ENCODE data around the gene KLF3.

Gene KLF3

DNA sequence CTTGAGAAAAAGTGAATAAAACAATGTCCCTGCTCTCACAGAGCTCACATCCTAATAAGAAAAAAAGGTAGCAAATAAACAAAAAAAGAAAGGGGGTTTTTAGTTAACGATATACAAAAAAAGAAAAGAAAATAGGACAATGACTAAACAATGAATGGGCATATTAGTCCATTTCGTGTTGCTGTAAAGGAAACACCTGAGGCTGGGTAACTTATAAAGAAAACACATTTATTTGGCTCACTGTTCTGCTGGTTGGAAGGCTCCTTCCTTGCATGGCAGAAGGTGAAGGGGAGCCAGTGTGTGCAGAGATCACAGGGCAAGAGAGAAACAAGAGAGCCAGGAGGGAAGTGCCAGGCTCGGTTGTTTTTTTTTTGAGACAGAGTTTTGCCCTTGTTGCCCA is 4.7 kb upstream of the KLF3 start:
- no peak for DNase-seq

DNA sequence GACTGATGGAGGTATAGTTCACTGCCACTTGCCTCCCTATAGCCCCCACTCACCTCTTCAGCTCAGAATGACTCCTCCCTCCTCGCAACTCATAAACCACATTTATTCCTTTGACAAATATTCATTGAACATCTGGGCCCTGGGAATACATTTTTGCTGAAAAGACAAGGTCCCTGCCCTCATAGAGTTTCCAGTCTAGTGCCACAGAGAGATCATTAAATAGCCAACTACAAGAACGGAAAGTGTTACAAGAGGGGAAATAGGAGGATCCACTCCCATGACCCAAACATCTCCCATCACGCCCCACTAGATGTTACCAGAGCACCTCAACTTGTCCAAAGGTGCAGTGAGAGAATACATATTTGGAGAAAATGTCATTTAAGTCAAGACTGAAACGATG is 3.2 kb upstream of the KLF3 start:
- no peak for DNase-seq

DNA sequence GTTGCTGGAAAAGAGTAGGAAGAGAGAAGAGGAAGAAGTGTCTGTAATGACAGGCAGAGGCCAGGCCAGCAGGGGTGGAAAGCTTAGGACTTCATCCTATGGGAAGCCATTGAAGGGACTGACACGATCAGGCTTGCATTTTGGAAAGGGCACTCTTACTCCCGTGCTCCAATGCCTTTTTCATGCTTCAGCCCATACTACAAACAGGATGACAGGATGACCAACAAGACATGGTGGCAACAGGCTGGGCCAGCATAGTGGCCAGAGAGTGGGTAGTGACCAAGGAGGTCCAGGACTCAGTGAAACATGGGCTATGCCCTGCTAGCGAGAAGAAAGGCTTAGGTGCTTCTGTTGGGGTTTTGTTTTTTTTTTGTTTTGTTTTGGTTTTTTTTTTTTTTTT is 2.6 kb upstream of the KLF3 start:
- DNase-seq: no peak

DNA sequence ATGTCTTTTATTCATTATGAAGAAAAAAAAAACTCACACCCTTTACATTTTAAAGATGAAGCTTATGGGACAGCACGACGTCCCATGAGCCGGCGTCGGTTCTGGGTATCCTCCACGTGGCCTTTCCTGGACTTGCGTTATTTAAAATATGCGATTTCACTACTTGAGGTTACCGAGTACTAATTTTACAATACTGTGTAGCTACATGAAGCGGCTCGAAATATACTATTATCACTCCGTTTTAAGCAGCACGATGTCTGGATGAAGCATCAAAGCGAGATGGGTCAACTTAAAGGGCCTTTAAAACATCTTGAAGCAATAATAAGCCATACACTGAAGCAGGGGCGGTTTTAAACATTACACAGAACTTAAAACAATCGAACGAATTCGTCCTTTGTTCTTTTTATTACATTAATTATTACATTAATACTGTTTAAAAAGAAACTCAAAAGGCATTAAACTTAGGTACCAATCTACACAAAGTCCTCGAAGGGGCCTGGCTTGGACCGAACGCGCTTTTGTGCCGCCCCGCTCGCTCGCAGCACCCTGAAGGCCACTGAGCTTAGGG is 1.4 kb upstream of the KLF3 start:
- DNase-seq: no peak

DNA sequence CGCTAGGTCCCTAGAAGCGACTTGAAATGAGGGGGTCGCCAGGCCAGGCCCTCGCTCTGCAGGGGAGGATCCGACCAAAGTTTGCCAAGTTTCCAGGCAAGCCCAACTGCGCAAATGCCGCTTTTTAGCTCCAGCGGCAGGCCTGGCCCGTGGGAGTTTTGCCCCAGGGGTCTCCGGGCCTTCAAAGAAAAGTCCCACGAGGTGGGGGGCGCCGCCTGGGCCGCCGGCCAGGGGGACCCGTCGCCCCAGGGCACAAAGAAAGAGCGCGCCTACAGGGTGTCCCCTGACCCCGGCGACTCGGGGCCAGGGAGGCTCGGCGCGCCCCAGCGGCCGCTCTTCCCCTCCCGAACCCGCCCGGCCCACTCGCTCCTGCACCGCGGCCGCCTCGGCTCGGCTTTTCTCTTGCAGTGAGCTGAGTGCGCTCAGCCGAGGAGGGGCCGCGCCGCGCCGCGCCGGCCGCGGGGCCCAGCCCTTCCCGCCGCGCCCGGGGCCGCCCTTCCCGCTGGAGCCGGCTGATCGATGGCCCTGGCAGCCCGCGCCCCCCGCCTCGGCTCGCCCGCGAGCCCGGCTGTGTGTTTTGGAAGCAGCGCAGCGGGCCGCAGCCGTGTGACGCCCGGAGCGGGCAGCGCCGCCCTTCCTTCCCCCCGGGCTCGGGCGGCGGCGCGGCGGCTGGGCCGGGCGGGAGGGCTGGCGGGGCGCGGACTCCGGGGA is 754 bp upstream of the KLF3 start:
- no peak for DNase-seq

DNA sequence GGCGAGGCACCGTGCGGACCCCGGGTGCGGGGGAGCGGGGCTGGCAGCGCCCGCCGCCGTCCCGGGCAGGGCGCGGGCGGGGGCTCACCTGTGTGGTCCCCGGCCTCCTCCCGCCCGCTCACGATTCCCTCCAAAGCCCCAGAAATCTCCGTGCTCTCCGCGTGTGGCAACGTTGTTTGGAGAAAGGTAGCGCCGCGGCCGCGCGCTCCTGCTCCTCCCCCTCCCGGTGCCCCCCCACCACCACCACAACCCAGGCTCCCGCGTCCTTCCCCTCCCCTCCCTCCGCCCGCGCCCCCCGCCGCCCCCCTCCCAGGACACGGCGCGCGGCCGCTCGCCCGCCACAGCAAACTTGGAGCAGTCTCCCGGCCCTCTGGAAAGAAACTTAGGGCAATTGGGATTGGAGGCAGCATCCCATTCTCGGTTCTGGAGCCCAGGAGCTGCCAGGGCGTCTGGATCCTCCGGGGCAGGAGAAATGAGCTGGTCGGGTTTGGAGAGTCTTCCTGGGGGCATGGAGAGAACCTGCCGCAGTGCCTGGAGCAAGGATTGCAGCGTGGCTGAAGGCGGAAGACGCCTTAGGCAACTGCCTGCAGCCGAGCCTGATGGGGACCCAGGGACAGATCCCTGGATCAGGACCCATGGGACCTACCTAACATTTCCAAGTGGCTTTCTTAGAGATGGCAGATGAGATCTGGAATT is 855 bp downstream of the KLF3 start:
- DNase-seq: no peak

DNA sequence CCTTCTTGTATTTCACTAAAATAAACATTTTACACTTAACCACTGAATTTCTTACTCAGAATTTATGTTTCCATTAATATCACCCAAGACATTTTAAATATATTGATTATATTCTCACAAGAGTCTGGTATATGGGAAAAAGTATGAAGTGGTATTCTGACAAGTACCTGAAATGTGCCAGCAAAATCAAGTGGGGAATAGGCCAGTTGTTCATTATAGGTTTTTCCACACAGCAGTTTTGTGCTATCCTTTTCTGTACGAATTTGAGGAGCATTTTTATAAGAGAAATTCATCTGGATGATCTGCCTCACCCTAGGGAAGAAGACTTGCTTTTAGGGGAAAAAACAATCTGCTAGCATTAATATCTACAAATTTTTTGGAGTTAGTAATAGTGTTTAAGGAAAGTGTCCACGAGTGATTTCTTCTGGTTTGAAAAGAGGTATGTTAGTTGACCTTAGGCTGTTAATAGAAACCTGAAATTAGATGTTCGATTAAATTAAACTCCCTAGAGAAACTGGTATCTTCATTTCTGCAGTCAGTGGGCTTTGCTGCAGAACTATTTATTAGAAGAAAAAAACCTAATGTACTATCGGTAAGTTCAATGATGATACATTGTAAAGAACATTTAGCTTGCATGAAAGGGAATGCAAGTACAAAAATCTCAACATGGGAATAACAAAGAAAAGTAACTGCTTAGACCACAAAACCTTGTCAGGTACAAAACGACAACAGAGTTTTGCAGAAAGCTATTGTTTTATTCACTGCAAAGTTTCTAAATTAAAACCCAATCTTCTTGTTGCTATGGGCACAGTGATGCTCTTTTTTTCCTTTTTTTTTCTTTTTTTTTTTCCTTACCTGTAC is 1.8 kb downstream of the KLF3 start:
- DNase-seq: no peak

DNA sequence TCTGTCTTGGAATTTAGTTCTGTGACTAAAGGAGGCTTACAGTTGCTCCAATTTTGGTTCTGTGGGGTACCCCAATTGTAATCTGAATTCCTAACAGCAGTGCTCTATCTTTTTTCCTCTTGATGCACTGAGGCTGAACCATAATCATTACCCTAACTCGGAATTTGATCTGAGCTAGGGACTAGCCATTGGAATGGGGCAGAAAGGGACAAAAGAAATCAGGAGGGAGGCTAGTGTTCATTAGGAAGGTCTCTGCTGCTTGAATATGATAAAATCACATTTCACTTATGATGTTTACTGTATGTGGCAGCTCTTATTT is 2.7 kb downstream of the KLF3 start:
- no peak for DNase-seq

DNA sequence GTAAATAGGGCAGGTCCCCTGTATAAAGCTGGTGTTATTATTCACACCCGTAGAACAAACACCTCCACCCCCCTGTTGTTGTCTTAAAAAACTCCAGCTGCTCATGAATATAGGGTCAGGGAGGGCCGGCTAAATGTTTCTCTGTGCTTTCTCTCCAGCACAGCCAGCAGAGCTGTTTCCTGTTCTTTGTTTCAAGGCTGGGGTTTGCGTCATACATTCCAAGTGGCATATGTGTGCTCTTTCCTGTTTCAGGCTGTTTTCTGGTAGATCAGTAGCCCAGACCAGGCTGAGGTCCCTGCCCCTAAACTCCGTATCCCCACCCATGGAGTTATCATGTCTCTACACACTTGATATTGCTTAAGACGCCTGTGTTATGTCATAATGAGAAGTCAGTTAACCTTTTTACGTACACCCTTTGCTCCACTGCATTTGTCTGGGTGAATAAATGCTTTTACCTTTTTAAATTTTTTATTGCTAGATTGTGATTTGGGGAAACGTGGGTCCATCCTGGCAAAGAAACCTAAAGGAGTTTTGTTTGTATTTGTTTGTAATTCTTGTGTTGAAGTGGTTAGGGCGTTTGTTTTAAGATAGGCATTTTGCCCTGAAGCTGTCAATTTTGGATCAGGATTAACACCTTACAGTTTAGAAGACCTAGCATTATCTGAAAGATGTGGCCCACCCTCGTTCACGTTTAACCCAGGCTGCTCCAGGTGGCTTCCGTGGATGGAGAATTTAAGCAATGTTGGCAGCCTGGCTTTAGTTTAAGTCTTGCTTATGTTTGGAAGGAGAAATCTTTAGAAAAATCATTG is 3.3 kb downstream of the KLF3 start:
- DNase-seq: no peak

DNA sequence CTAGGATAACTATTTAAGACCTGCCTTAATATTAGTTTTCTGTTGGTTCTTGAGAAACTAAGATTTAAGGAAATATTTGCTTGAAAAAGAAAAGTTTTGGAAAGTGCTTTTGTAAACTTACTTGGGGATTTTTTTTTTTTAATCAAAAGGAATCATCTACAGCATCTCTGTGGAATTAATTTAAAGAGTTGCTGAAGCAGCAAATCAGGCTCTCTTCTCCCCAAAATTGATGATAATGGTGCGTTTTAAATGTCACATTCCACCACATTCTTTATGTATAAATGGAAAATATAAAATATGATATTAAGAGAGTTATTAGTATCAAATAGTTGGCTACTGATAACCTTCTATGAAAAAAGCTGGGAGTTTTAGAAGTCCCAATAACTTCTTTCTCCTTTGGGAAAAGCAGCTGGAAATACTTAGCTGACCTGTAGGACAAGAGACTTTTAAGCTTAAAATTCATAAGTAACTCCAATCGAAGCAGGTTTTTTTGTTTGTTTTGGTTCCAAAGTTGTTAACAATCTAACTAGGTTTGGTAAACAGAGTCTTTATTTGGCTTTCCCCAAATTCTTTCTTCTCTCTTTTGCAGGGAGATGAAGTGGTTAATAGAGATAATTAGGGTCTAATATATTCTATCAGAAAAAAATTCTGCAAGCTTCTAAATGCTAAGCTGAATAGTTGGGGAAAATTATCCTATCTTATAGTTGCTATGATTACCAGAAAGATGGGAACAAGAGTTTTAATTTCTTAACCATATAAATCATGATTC is 4.4 kb downstream of the KLF3 start:
- DNase-seq: no peak

DNA sequence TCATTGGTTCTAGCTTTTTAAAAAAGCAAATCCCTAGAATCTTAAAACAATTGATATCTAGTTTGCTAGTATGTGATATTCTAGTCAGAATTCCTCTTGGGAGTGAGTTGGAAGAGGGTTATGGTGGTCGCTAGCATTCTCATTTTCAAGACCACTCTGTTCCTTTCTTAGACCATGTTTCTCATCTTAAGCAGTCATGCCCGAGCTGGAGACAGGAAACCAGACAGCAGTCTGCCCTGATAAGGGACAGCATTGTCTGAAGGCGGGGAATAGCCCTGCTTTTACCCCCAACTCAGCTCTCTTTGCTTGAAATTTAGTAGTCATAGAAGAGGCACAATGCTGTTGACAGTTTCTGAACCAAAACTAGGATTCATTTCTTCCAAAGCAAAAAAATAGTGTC is 5.2 kb downstream of the KLF3 start:
- no peak for DNase-seq

DNA sequence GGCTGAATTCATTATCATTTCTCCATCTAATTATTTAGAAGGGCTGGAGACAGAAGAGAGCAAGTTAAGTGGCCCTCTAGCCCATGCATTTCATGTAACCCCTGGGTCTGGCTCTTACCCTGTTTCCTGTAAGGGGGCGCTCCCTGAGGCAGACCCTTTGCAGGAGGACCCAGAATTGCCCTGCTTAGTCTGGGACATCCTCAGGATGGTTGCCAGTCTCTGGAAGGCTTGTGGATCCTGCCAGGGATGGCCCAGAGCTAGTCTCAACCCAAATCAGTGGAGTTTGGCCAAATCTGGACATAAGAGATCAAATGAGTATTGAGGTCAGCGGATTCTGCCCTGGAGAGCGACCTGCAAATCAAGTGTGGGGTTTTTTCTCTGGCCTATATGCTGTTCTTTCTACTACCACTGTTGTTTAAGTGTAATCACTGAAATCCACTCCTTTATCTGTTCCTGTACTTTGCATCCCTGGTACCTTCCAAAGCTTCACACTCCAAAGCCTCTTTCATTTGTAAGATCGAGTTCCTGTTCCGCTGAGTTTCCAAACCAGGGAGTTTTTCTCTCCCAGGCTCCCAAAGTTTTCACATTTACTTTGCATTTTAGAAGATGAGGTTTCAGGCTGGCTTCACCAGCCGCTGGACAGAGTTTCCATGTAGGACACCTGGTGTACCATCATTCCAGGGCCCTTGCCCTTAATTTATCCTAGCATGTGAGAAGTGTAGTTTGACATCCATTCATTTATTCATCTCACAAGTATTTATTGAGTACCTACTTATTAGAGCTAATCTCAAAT is 6.3 kb downstream of the KLF3 start:
- DNase-seq: no peak

DNA sequence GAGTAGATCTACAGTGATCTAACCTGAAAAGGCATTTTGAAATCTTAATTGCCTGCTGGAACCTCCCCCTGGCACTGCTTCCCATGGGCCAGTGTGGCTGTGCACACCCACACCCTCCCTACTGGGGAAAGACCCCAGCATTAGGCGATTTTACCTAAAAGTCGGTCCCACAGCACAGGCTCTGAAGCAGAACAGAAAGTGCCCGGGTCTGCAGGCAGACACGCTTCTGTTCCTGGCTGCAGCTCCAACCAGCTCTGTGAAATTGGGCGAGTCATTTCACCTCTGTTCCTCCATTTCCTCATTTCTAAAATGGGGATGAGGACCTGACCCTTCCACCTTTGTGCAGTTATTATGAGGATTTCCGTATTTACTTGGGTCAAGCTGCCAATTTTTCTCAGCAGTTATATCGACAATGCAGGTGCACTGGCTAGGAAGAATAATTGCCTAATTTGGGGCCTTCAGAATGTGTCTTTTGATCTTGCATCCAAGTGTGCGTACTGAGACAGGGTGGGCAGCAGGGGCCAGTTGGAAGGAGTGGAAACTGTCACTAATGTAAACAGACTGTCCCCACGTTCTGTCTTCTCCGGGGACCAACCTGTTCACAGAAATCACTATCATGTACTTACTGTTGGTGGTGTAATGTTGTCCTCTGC is 7.1 kb downstream of the KLF3 start:
- no peak for DNase-seq

DNA sequence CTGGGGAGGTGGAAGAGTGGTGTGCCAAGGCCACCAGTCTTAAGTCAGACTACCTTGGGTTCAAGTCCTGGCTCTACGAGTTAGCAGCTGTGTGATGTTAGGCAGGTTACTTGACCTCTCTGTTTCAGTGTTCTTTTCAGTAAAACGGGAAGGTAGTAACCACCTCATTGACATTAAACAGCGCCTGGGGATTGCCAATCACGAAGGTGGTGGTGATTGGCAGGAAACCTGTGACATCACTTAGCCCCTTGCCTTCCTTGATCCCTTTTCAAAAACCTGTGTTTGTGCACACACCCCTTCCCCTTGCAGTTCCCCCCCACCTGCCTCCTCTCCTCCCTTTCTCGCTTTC is 7.6 kb downstream of the KLF3 start:
- no peak for DNase-seq

DNA sequence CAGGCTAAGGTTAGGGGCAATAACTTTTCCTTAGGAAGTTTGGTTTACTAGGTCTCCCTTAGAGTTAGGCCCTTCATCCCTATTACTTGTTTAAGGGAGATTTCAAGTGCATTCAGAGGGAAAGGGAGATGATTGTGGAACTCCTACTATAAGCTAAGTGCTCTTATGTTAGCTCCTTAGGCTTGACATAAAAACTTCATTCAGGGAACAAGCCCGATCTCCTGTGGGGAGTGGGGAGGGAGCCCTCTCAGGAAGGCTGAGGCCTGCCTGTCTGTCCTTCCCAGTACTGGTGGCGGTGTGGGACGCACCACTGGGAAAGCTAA is 8.0 kb downstream of the KLF3 start:
- DNase-seq: no peak

DNA sequence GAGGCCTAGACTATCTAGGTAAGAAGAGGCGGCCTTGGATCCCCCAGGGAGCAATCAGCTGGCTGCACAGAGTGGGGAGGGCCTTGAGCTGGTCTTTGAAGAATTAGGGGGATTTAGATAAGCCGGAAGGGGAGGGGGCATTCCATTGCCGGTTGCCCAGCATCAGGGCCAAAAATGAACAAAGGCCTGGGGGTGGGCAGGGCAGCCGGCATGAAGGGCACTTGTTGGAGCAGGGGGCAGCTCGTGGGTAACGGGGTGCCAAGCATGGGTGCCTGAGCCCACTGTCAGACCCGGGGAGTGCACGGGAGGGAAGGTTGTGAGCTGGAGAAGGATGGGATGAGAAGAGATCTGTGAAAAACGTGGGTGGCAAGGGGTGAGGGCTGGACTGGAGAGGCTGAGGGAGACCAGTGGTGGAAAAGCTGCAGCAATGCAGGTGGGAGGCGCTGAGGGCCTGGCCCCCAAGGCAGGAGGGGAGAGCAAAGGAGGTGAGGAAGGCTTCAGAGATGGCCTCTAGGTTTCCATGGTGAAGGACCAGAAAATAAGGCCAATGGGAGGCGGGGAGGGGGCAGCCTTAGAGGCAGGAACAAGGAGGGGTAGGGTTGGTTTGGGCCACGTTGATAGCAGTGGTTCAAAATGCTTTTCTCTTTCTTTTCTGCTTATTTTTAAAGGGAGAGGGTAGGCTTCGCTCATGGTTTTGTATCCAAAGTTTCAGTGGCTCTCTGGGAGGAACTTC is 8.6 kb downstream of the KLF3 start:
- no peak for DNase-seq

DNA sequence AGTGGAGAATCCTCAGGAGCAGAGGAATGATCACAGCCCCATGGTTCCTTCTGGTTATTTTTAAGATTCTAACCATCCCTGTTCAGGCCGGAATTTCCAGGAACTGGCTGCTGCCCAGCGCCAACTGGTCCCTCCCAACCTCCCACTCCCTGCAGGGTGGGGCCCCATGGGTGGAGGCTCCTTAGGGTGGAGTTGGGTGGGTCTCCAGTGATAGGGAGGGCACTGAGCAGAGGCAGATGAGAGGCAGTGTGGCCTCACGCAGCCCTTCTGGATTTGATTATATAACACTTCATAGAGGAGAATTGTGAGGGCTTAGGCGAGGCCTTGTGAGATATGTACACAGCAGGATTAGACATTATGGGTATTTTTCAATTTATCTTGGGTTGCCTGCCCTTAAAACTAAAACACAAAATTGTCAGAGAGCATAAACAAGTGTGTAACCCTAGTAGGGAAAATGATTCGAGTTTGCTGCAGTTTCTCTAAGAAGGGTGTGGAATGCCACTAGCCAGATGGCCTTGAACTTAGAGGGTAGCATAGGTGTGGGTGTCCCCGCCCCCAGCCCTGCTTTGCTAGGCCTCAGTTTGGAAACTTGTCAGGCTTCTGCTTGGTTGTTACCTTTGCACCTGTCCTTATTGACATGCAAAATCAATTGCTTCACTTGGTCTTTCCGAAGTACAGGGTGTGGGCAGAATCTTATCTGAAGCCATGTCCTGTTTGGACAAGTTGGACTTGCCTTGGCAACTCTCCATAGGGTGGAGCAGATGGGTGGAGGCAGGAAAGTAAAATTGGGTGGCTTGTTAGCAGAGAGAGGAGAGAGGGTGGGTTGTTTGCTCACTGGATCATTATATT is 9.4 kb downstream of the KLF3 start:
- DNase-seq: no peak

DNA sequence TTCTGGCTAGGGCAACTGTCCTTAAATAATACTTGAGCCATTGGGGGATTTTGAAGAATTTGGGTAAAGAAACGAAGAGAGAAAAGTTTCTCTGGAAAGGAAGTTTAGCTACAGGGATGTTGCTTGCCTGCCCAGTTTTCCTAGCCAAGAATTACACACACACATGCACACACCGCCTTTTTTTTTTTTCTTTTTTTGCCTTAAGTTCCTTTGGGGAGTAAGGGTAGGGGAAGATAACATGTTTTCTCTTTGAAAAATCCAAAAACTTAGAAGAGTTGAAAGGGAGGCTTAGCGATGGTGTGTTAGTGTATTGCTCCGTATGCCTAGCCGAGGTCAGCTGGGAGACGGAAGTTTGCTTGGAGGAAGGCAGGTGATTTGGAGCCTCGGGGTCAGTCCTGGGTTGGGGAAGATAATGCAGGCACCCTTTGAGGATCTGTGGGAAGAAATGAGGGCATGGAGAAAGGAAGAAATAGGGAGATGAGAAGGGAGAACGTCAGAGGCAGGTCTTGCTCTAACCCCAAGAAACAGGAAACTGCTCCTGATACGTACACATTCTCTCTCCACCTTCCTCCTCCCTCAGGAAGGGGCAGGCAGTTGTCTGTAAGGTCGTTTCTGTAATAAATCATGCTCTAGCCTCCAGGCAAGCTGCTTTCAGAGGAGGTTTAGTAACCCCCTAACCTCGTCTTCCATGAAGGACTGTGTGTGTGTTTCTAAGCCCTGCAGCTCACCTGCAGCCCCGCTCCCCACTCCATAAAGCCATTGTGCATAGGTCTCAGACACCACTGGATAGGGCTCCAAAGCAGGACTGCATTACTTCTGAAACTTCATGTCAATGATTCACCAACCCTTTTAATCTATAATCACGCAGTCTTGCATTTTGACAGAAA is 10.5 kb downstream of the KLF3 start:
- no peak for DNase-seq
